Brain microvascular endothelial cell (primary cell): ENCODE measurements around the gene PRDM15.

Source experiments
- DNase-seq: peaks from one replicate; pipeline ENCODE4 v3.0.0-alpha.2; 2020
- H3K27ac ChIP-seq: fragments of 250-450 bp; sonication (Bioruptor Pico); 2 replicates; pipeline ENCODE4 v1.5.1; 2020; ENCODE audit warnings: mild to moderate bottlenecking, moderate library complexity
- H3K27me3 ChIP-seq: fragments of 250-450 bp; sonication (Bioruptor Pico); replicated peaks from 2 replicates; pipeline ENCODE4 v1.5.1; 2020; ENCODE audit warnings: mild to moderate bottlenecking
- H3K36me3 ChIP-seq: fragments of 250-450 bp; sonication (Bioruptor Pico); replicated peaks from 2 replicates; pipeline ENCODE4 v1.5.1; 2020; ENCODE audit warnings: mild to moderate bottlenecking
- H3K4me3 ChIP-seq: 2 replicates; pipeline ENCODE4 v1.5.1; 2011; ENCODE audit warnings: low read depth, mild to moderate bottlenecking, control low read depth, low read length, moderate library complexity
- CTCF ChIP-seq: IDR thresholded peaks from 2 replicates; pipeline ENCODE4 v1.5.1; 2011; ENCODE audit warnings: low read depth, mild to moderate bottlenecking, moderate library complexity, low read length, control low read depth, inconsistent platforms; ENCODE audit errors: missing control alignments
- in situ Hi-C: cut with HindIII; loops from 2 replicates; pipeline ENCODE4 v1.10.0; 2017; ENCODE audit warnings: low sequenced_read_pairs, low pct_ligation_motif_present

Gene PRDM15

GRCh38 chr21:41914358-41914757 is 35.2 kb upstream of the PRDM15 start:
- no peak for DNase-seq
- in situ Hi-C loops, result no loop called here
- H3K4me3 ChIP-seq, result no peak overlapping the region
- TF ChIP-seq CTCF, result no peak
- no peaks in the 10 kb centered on the region for H3K27me3 ChIP-seq
- H3K36me3 ChIP-seq, result peaks cover 28% of the 10 kb centered on the region
- H3K27ac ChIP-seq, result no peak overlapping the region

GRCh38 chr21:41913230-41913629 is 34.1 kb upstream of the PRDM15 start:
- H3K27me3 ChIP-seq, result no peaks in the 10 kb centered on the region
- peaks cover 28% of the 10 kb centered on the region for H3K36me3 ChIP-seq
- no peak overlapping the region for H3K4me3 ChIP-seq
- in situ Hi-C loops, result no loop called here
- TF ChIP-seq CTCF, result no peak
- DNase-seq, result no peak
- H3K27ac ChIP-seq, result no peak overlapping the region

GRCh38 chr21:41908829-41909228 is 29.7 kb upstream of the PRDM15 start:
- H3K36me3 ChIP-seq, result peaks cover 33% of the 10 kb centered on the region
- H3K27ac ChIP-seq, result no peak overlapping the region
- in situ Hi-C loops, result no loop called here
- H3K4me3 ChIP-seq, result no peak overlapping the region
- no peak for DNase-seq
- H3K27me3 ChIP-seq, result no peaks in the 10 kb centered on the region
- no peak for TF ChIP-seq CTCF

- no peak for DNase-seq
- H3K27me3 ChIP-seq, result no peaks in the 10 kb centered on the region
- H3K4me3 ChIP-seq, result no peak overlapping the region
- in situ Hi-C loops, result no loop called here
- peaks cover 24% of the 10 kb centered on the region for H3K36me3 ChIP-seq
- TF ChIP-seq CTCF, result no peak
- no peak overlapping the region for H3K27ac ChIP-seq
Measured at GRCh38 chr21:41907496-41908258, 28.5 kb upstream of the PRDM15 start.

GRCh38 chr21:41906770-41907169 is 27.6 kb upstream of the PRDM15 start:
- no peak for DNase-seq
- Histone ChIP-seq H3K4me3 (no peak overlapping the region), H3K36me3 (peaks cover 26% of the 10 kb centered on the region), H3K27me3 (no peaks in the 10 kb centered on the region), H3K27ac (no peak overlapping the region)
- TF ChIP-seq CTCF, result no peak
- in situ Hi-C loops, result no loop called here
